GM23338 (cell line): Measurements from ENCODE around the gene C1orf50. TPM values are rescaled to one million over a fixed set of nuclear protein-coding genes. Genes with fewer than 3 reads are reported as not detected.

Experiments used
- ATAC-seq: fragments of 200-7000 bp; cut with Tn5 transposase; 3 replicates; pipeline ENCODE4 v1.9.1; 2020
- DNase-seq: peaks from one replicate; pipeline ENCODE4 v3.0.0-alpha.2; 2015; ENCODE audit warnings: low spot score
- H2AFZ ChIP-seq: fragments of 200-600 bp; sonication (generic); 2 replicates; pipeline ENCODE4 v1.8.0; 2016; ENCODE audit warnings: antibody characterized with exemption, mild to moderate bottlenecking, moderate library complexity
- H3F3A ChIP-seq: fragments of 200-600 bp; sonication (generic); replicated peaks from 2 replicates; pipeline ENCODE4 v1.8.0; 2017; ENCODE audit warnings: antibody characterized with exemption, mixed run types, low read depth
- H3K27ac ChIP-seq: fragments of 200-600 bp; sonication (generic); 2 replicates; pipeline ENCODE4 v1.6.1; 2016; ENCODE audit warnings: low read depth
- H3K27me3 ChIP-seq: fragments of 200-600 bp; sonication (generic); 2 replicates; pipeline ENCODE4 v1.8.0; 2016; ENCODE audit warnings: mild to moderate bottlenecking, mixed run types, moderate library complexity; ENCODE audit not compliant: insufficient read depth
- H3K36me3 ChIP-seq: fragments of 200-600 bp; sonication (generic); 2 replicates; pipeline ENCODE4 v1.8.0; 2016; ENCODE audit warnings: mild to moderate bottlenecking; ENCODE audit not compliant: insufficient read depth
- H3K4me1 ChIP-seq: fragments of 200-600 bp; sonication (generic); 2 replicates; pipeline ENCODE4 v1.8.0; 2016; ENCODE audit warnings: mild to moderate bottlenecking, moderate library complexity; ENCODE audit not compliant: insufficient read depth
- H3K4me2 ChIP-seq: fragments of 200-600 bp; sonication (generic); 2 replicates; pipeline ENCODE4 v1.7.1; 2017; ENCODE audit warnings: mixed run types
- H3K4me3 ChIP-seq: fragments of 200-600 bp; sonication (generic); 2 replicates; pipeline ENCODE4 v1.6.1; 2016; ENCODE audit warnings: mixed run types
- H3K79me2 ChIP-seq: fragments of 200-600 bp; sonication (generic); replicated peaks from 2 replicates; pipeline ENCODE4 v1.8.0; 2017; ENCODE audit warnings: mild to moderate bottlenecking; ENCODE audit not compliant: insufficient read depth
- H3K9me2 ChIP-seq: fragments of 200-600 bp; sonication (generic); 2 replicates; pipeline ENCODE4 v1.8.0; 2017; ENCODE audit not compliant: insufficient read depth
- H4K20me1 ChIP-seq: fragments of 200-600 bp; sonication (generic); replicated peaks from 2 replicates; pipeline ENCODE4 v1.8.0; 2017; ENCODE audit warnings: mild to moderate bottlenecking; ENCODE audit not compliant: insufficient read depth
- H3K27ac Mint-ChIP-seq: 2 replicates; pipeline ENCODE4 v1.8.0; 2020; ENCODE audit warnings: inconsistent platforms, mild to moderate bottlenecking, moderate library complexity, mixed read lengths
- H3K27me3 Mint-ChIP-seq: 3 replicates; pipeline ENCODE4 v1.8.0; 2022; ENCODE audit warnings: low read depth, mild to moderate bottlenecking, moderate library complexity, mixed read lengths, inconsistent platforms; ENCODE audit not compliant: insufficient read depth, poor library complexity
- H3K36me3 Mint-ChIP-seq: 3 replicates; pipeline ENCODE4 v1.8.0; 2021; ENCODE audit warnings: low read depth, mild to moderate bottlenecking, inconsistent platforms, moderate library complexity, mixed read lengths
- H3K4me1 Mint-ChIP-seq: 3 replicates; pipeline ENCODE4 v1.8.0; 2020; ENCODE audit warnings: mild to moderate bottlenecking, inconsistent platforms, mixed read lengths
- H3K4me3 Mint-ChIP-seq: 3 replicates; pipeline ENCODE4 v1.8.0; 2021; ENCODE audit warnings: moderate library complexity, mild to moderate bottlenecking, inconsistent platforms, mixed read lengths
- H3K9me3 Mint-ChIP-seq: 3 replicates; pipeline ENCODE4 v1.8.0; 2020; ENCODE audit warnings: moderate library complexity, mild to moderate bottlenecking, inconsistent platforms, mixed read lengths
- CTCF ChIP-seq, 2 experiments: fragments of 200-600 bp in 1 of 2; sonication (generic) in 1 of 2; conservative IDR thresholded peaks; 2 replicates each; pipeline versions ENCODE4 v1.5.1 to v1.6.1; 2016 to 2017; ENCODE audit warnings: antibody characterized with exemption in 2 of 2, low read depth in 2 of 2, mild to moderate bottlenecking in 2 of 2, moderate library complexity in 1 of 2
- ETS1 ChIP-seq: IDR thresholded peaks from 2 replicates; pipeline ENCODE4 v1.6.1; 2016; ENCODE audit warnings: antibody characterized with exemption
- EZH2 ChIP-seq: fragments of 200-600 bp; sonication (generic); IDR thresholded peaks from one replicate; pipeline ENCODE4 v1.8.0; 2017; ENCODE audit warnings: antibody characterized with exemption, mild to moderate bottlenecking, low read depth; ENCODE audit not compliant: unreplicated experiment
- JUNB ChIP-seq: IDR thresholded peaks from one replicate; pipeline ENCODE4 v1.6.1; 2016; ENCODE audit warnings: antibody characterized with exemption; ENCODE audit not compliant: unreplicated experiment
- POLR2AphosphoS5 ChIP-seq: IDR thresholded peaks from 2 replicates; pipeline ENCODE4 v1.6.1; 2016; ENCODE audit warnings: antibody characterized with exemption, low read depth
- STAT1 ChIP-seq: IDR thresholded peaks from one replicate; pipeline ENCODE4 v1.6.1; 2016; ENCODE audit warnings: antibody characterized with exemption; ENCODE audit not compliant: unreplicated experiment
- ZNF114 ChIP-seq: fragments of 250-450 bp; sonication (Bioruptor Pico); IDR thresholded peaks from 2 replicates; pipeline ENCODE4 v1.5.0; 2020; ENCODE audit warnings: mild to moderate bottlenecking, moderate library complexity
- ZNF462 ChIP-seq: fragments of 250-450 bp; sonication (Bioruptor Pico); IDR thresholded peaks from 2 replicates; pipeline ENCODE4 v1.5.0; 2020; ENCODE audit warnings: mild to moderate bottlenecking, moderate library complexity
- polyA plus RNA-seq: library from polyadenylated mRNA; unstranded; fragments of >200 nt; fragmentation: Nextera tagmentation; extraction: Ambion mirVana; gene quantifications from 2 replicates; pipeline ENCODE4 v1.2.1, GENCODE V29; 2016
- total RNA-seq: library from RNA; depleted of rRNA; stranded (reverse); fragments of >200 nt; shearing (Covaris generic); gene quantifications from 2 replicates; pipeline ENCODE4 v1.2.3, GENCODE V29; 2014

Gene C1orf50
- total and polyA plus RNA-seq, 2 experiments from 2014 or later: 4.4 to 4.7 TPM

- Mint-ChIP-seq H3K9me3 (no peaks in the 10 kb centered on the region), H3K4me3 (no peak overlapping the region), H3K27me3 (peaks cover 2% of the 10 kb centered on the region), H3K36me3 (no peaks in the 10 kb centered on the region), H3K27ac (no peak overlapping the region), H3K4me1 (no peaks in the 10 kb centered on the region; the same call in 2 of the 3 replicates)
- ATAC-seq (peak; percentile 53), DNase-seq (no peak)
- H3K79me2 ChIP-seq: no peaks in the 10 kb centered on the region
- H3K4me1 ChIP-seq: no peaks in the 10 kb centered on the region
- no peak overlapping the region for H2AFZ ChIP-seq
- no peaks in the 10 kb centered on the region for H3K27me3 ChIP-seq
- TF ChIP-seq ETS1: no peak
- no peak for TF ChIP-seq EZH2
- peak in 1 of 2 experiments; percentile 13; a peak in 1 of 4 replicates for TF ChIP-seq CTCF (conservative IDR thresholded peaks at IDR 0.05; ENCODE audit: low read depth in 2 of 2)
- TF ChIP-seq POLR2AphosphoS5: no peak
- no peak for TF ChIP-seq ZNF462 (CRISPR knock-in tag)
- no peak for TF ChIP-seq ZNF114 (CRISPR knock-in tag)
- no peak for TF ChIP-seq JUNB
- TF ChIP-seq STAT1: no peak
- no peak overlapping the region for H3K27ac ChIP-seq
- H3K9me2 ChIP-seq: no peaks in the 10 kb centered on the region
- no peak overlapping the region for H3K4me3 ChIP-seq
- H4K20me1 ChIP-seq: no peaks in the 10 kb centered on the region
- H3F3A ChIP-seq: no peaks in the 10 kb centered on the region
- no peaks in the 10 kb centered on the region for H3K36me3 ChIP-seq
- no peak overlapping the region for H3K4me2 ChIP-seq
Measured at GRCh38 chr1:42797979-42798378, 30.9 kb downstream of the C1orf50 start.
